Adrenal gland (tissue), 12 donors: ENCODE data around the gene TM4SF18. TPM values are rescaled to one million over a fixed set of nuclear protein-coding genes. Genes with fewer than 3 reads are reported as not detected.

Experiments used
- DNase-seq, 7 donors: peaks; one replicate each; pipeline ENCODE4 v3.0.0-alpha.2; 2019 to 2020
- H3K27ac ChIP-seq, 5 donors: fragments of 200-600 bp; sonication (generic) in 4 of 5; 1 replicate in 3 of 5; 2 replicates in 2 of 5; pipeline versions ENCODE4 v1.5.1 to v1.8.0; 2016 to 2020; ENCODE audit warnings: mild to moderate bottlenecking in 1 of 5
- H3K27me3 ChIP-seq: fragments of 200-600 bp; 2 replicates; pipeline ENCODE4 v1.8.0; 2021
- H3K36me3 ChIP-seq, 2 donors: fragments of 200-600 bp; replicated peaks in 1 of 2; 1 replicate in 1 of 2; 2 replicates in 1 of 2; pipeline versions ENCODE4 v1.5.1 to v1.8.0; 2018 to 2022
- H3K4me1 ChIP-seq, 2 donors: fragments of 200-600 bp; replicated peaks in 1 of 2; 1 replicate in 1 of 2; 2 replicates in 1 of 2; pipeline versions ENCODE4 v1.5.1 to v1.8.0; 2018 to 2021
- H3K4me3 ChIP-seq, 4 donors: fragments of 200-600 bp; sonication (generic) in 3 of 4; one replicate each; pipeline ENCODE4 v1.5.1; 2016 to 2018
- H3K9me3 ChIP-seq, 3 donors: fragments of 200-600 bp; sonication (generic) in 1 of 3; replicated peaks in 1 of 3; 1 replicate in 2 of 3; 2 replicates in 1 of 3; pipeline versions ENCODE4 v1.5.1 to v1.8.0; 2016 to 2021
- POLR2A ChIP-seq, 2 donors: fragments of 450-650 bp; IDR thresholded peaks; one replicate each; pipeline ENCODE4 v1.6.1; 2017; ENCODE audit warnings: antibody characterized with exemption in 2 of 2, mild to moderate bottlenecking in 2 of 2, moderate library complexity in 1 of 2
- WGBS, 4 donors: extraction: QIAGEN DNeasy Blood & Tissue Kit in 2 of 4; methylation state at CpG; one replicate each; pipeline versions ENCODE4 v1.1.5 to v1.1.7; 2013 to 2017; 5-methylcytosine and 5-hydroxymethylcytosine counted together
- intact Hi-C, 2 donors: fragments of 100-400 bp; cut with DNase I; formaldehyde crosslinking; loops; one replicate each; pipeline versions ENCODE4 v1.14.1 to v1.15.0; 2022 to 2023
- polyA plus RNA-seq, 3 donors: library from polyadenylated mRNA; stranded (reverse); fragments of 200-250 nt in 2 of 3; fragments of 350-450 nt in 1 of 3; fragmentation: Illumina TruSeq in 1 of 3; extraction: RNeasy Lipid Tissue Mini Kit (QIAGEN cat#74804) in 1 of 3; gene quantifications; one replicate each; pipeline ENCODE4 v1.2.3, GENCODE V29; 2013 to 2014
- total RNA-seq, 9 donors: library from RNA; depleted of rRNA in 4 of 9; stranded (reverse); fragments of >200 nt in 4 of 9; fragments of 120-200 nt in 1 of 9; fragmentation: NEBNext Ultra II Directional in 1 of 9; extraction: Animal tissue kit (Norgen Biotek cat#: 25700) in 1 of 9; gene quantifications; one replicate each; pipeline versions ENCODE4 v1.1.0 to v1.2.4, GENCODE V29; 2013 to 2023
- TF ChIP-seq, protein P1 (sequence below), 6 experiments: fragments of 450-650 bp in 4 of 6; fragments of 200-600 bp in 2 of 6; sonication (generic) in 1 of 6; IDR thresholded peaks; 1 replicate in 5 of 6; 2 replicates in 1 of 6; pipeline versions ENCODE4 v1.5.1 to v1.8.0; 2016 to 2021; ENCODE audit warnings: antibody characterized with exemption in 6 of 6, mild to moderate bottlenecking in 2 of 6, moderate library complexity in 1 of 6
- donor health status: healthy with polysubstance abuse.
- donor health status: Bipolar disorder and iron deficiency.
- donor health status: DM: yes; HTN: yes; CAD: no.
- donor health status: DM: no; HTN: no; CAD: no.
- donor health status: DM: no; HTN: no; CAD: no.
- donor health status: DM: yes; HTN: yes; CAD: no.

Gene TM4SF18
- total and polyA plus RNA-seq, 12 donors: 2.4 to 24.9 (median 13.7) TPM

DNA sequence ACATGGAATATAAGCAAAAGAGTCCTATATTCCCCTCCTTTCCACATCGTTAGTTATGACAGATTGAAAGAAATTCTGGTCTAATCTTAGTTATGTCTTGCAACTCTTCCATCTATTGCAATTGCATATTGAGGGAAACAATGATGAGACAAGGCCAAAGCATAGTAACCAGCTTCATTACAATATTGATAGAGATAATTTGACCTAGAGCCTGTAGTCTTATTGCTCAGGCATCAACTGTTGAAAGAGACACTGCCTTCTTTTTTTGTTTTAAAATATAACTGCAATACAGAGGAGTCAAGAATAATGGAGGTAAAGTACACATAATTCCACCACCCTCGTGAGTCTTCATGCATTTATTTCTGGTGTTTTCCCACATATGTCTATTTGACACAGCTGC is 2.0 kb downstream of the TM4SF18 start:
- H3K9me3 ChIP-seq: no peaks in the 10 kb centered on the region
- H3K4me1 ChIP-seq: no peaks in the 10 kb centered on the region
- no peak overlapping the region for H3K27ac ChIP-seq
- no peaks in the 10 kb centered on the region for H3K27me3 ChIP-seq
- intact Hi-C loops: no loop called here
- H3K36me3 ChIP-seq: no peaks in the 10 kb centered on the region
- H3K4me3 ChIP-seq: peak overlapping the region in 1 of 4 donors; percentile 32
- TF ChIP-seq, protein P1, sequence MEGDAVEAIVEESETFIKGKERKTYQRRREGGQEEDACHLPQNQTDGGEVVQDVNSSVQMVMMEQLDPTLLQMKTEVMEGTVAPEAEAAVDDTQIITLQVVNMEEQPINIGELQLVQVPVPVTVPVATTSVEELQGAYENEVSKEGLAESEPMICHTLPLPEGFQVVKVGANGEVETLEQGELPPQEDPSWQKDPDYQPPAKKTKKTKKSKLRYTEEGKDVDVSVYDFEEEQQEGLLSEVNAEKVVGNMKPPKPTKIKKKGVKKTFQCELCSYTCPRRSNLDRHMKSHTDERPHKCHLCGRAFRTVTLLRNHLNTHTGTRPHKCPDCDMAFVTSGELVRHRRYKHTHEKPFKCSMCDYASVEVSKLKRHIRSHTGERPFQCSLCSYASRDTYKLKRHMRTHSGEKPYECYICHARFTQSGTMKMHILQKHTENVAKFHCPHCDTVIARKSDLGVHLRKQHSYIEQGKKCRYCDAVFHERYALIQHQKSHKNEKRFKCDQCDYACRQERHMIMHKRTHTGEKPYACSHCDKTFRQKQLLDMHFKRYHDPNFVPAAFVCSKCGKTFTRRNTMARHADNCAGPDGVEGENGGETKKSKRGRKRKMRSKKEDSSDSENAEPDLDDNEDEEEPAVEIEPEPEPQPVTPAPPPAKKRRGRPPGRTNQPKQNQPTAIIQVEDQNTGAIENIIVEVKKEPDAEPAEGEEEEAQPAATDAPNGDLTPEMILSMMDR (IDR thresholded peaks at IDR 0.05): no peak
- no peak for TF ChIP-seq POLR2A (IDR thresholded peaks at IDR 0.05)
- DNase-seq: no peak
- WGBS, 4 donors: 61 to 66% (median 65%) methylated on average over 2 of the region's 2 CpGs

GRCh38 chr3:149330609-149331331 is 2.7 kb downstream of the TM4SF18 start:
- no peak overlapping the region for H3K4me3 ChIP-seq
- WGBS, 4 donors: 81 to 94% (median 84%) methylated on average over 2 of the region's 2 CpGs
- H3K27me3 ChIP-seq: no peaks in the 10 kb centered on the region
- no peaks in the 10 kb centered on the region for H3K36me3 ChIP-seq
- H3K27ac ChIP-seq: no peak overlapping the region
- H3K4me1 ChIP-seq: no peaks in the 10 kb centered on the region
- no peak for DNase-seq
- H3K9me3 ChIP-seq: no peaks in the 10 kb centered on the region
- intact Hi-C loops: no loop called here
- TF ChIP-seq, protein P1 (IDR thresholded peaks at IDR 0.05): no peak
- no peak for TF ChIP-seq POLR2A (IDR thresholded peaks at IDR 0.05)

GRCh38 chr3:149327156-149327555 is 6.3 kb downstream of the TM4SF18 start:
- Histone ChIP-seq H3K9me3 (no peaks in the 10 kb centered on the region), H3K4me3 (no peak overlapping the region), H3K4me1 (no peaks in the 10 kb centered on the region), H3K27me3 (no peaks in the 10 kb centered on the region), H3K36me3 (no peaks in the 10 kb centered on the region), H3K27ac (no peak overlapping the region)
- 78 to 86% (median 83%) methylated on average over 2 of the region's 2 CpGs for WGBS, 4 donors
- intact Hi-C loops: no loop called here
- no peak for DNase-seq
- TF ChIP-seq, protein P1 (IDR thresholded peaks at IDR 0.05): no peak
- TF ChIP-seq POLR2A (IDR thresholded peaks at IDR 0.05): no peak

- DNase-seq: no peak
- TF ChIP-seq POLR2A (IDR thresholded peaks at IDR 0.05): no peak
- TF ChIP-seq, protein P1 (IDR thresholded peaks at IDR 0.05): no peak
- Histone ChIP-seq H3K4me1 (no peaks in the 10 kb centered on the region), H3K27ac (no peak overlapping the region), H3K27me3 (no peaks in the 10 kb centered on the region), H3K36me3 (no peaks in the 10 kb centered on the region), H3K9me3 (no peaks in the 10 kb centered on the region), H3K4me3 (no peak overlapping the region)
- intact Hi-C loops: no loop called here
Measured at GRCh38 chr3:149325581-149325980, 7.9 kb downstream of the TM4SF18 start.
